NCI-H2196 treated with DMSO at 0.1 percent for 48 hours (cell line): ENCODE measurements around the gene DNAH5.
"Not testable (repeated sequence)": the region's sequence is repeated elsewhere in the genome, so short reads cannot be mapped to it uniquely, and the experiment has no call there.

Source experiments
- DNase-seq: peaks from one replicate; lab custom pipeline; 2025; ENCODE audit not compliant: unreplicated experiment; lab: John Stamatoyannopoulos, UW

The DNAH5 gene

DNA sequence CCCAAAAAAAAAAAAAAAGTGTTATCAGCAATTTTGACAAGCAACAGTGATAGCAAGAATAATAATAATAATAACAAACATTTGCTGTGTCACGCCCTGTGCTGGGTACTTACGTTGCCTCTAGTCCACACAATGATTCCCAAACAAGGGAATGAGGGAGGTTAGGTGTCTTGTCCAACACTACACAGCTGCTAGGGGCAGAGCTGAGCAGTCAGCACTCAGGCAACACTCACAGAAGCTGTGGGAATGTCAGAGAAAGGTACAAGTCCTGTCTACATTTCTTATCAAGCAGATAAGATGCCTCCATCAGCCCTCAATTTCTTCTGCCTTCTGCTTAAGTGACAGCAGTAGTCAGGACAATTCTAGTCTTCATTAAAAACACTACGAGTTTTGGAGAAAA lies 111.0 kb downstream of the DNAH5 start:
- DNase-seq = no peak

DNA sequence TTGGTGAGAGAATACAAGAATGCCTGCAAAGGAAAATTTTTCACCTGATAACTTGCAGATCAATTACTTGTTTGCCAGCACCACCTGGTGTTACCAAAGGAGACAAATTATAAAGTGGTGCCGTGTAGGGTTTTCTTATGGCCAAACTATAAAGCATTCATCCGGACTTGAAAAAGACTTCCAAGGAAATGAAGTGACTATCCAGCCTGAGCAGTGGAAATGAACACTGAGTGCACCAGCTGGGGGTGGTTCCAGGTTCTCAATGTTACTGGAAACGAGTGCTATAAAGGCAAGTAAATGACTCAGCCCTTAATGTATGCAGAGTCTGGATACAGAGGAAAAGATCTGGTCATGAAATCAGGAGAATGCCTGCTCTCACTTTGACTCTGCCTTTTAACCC lies 113.1 kb downstream of the DNAH5 start:
- no peak for DNase-seq

DNA sequence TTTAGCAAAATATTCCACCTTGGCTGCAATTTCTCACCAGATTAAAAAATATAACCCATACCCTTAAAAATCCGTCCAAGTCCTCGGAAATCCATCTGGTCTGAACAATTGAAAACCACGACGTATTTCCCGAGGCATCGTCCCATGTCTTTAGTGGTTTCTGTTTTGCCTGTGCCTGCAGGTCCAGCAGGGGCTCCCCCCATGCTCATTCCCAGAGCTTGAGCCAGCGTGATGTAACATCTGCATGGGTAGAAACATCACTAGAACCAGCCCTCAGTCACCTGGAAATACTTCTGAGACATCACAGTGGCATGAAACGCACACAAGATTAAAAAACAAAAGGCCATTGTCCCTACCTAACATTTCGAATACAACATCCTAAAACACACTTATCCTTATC lies 114.0 kb downstream of the DNAH5 start:
- no peak for DNase-seq

DNA sequence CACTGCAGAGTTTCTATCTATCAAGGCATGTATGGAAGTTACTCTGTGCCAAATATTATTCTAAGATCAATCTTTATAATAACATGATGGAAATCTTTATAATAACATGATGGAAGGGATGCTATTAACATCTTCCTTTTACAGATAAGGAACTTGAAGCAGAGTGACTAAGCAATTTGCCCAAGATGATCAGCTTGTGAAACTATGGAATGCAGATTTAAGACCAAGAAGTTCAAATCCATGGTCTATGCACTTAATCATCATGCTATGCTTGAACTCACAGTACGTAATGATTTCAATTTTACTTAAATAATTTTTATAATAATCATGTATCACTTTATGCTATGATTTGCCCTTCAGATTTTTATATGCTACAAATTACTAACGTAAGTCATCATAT lies 123.1 kb downstream of the DNAH5 start:
- DNase-seq = no peak

DNA sequence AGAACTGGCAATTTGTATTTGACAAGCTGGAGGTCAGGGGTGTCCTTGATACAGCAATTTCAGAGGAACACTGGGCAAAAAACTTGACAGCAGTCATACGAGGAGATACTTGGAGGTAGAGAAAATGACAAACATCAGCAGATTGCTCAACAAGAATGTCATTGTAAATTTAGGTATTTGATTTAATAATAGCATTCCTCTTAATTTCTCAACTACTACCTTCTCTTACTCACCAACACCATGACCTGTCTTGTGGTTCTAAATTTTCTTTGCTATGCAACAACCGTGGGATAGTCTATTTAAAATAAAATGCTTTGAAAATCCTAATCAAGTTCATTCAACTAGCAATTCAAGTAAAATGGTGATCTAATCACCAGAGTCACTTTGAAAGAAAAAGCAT lies 128.4 kb downstream of the DNAH5 start:
- no peak for DNase-seq

DNA sequence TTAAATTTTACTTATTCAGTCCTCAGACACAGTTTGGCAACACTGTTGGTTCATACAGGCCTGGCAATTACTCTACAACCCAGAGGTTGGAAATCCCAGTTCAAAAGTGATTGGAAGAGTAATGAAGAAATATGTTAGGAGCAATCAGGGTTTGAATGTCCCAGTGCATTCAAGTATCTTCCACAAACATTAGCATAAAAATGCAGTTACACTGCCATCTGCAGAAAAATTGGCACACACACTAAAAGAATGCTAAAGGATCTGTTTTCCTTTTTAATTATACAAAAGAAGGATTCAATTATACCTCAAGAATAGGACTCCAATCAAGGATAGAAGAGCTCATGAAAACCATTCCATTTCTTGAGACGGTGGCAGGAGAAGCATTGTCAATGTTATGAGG lies 130.2 kb downstream of the DNAH5 start:
- no peak for DNase-seq

DNA sequence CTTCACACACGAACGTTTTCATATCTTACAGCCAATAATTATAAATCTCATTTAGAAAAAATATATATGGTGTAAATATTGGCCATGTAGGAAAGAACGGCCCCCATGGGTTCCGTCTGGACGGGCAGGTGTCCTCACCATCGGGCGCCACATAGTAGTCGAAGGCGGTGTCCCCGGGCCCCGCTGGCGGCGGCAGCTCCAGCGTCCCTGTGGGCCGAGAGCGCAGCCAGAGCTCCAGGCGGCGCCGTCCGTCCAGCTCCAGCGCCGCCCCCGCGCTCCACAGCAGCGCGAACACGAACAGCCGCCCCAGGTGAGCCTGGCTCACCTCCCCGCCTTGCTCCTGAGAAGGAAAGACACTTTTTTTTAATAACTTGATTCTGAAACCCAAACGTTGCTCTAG lies 134.6 kb downstream of the DNAH5 start:
- no peak for DNase-seq

DNA sequence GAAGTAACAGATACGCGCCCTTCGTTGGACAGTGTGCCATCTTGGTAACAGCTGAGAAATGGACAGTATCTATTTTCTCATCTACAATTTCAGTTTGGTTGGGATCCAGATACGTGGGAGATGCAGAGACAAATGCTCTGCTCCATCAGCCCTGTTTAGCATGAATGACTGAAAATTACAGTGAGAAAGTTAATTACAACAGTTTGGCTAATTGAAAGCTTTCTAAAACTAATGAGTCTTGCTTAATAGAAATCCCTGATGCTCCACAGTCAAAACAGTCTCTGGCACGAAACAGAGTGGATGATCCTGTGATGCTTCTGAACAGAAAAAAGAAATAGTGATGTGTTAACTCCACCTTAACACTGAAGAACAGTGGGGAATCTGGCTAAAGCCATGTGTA lies 140.2 kb downstream of the DNAH5 start:
- DNase-seq = no peak

DNA sequence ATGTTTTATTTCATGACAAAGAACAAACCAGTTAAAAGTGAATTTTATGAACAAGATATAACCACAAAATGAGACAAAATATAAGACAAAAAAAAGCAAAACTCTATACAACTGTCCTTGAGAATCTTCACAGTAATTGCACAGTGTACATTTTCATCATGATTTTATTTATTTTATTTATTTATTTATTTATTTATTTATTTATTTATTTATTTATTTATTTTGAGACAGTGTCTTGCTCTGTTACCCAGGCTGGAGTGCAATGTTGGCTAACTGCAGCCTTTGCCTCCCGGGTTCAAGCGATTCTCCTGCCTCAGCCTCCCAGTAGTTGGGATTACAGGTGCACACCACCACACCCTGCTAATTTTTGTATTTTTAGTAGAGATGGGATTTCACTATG lies 145.9 kb downstream of the DNAH5 start:
- not testable (repeated sequence) for DNase-seq

DNA sequence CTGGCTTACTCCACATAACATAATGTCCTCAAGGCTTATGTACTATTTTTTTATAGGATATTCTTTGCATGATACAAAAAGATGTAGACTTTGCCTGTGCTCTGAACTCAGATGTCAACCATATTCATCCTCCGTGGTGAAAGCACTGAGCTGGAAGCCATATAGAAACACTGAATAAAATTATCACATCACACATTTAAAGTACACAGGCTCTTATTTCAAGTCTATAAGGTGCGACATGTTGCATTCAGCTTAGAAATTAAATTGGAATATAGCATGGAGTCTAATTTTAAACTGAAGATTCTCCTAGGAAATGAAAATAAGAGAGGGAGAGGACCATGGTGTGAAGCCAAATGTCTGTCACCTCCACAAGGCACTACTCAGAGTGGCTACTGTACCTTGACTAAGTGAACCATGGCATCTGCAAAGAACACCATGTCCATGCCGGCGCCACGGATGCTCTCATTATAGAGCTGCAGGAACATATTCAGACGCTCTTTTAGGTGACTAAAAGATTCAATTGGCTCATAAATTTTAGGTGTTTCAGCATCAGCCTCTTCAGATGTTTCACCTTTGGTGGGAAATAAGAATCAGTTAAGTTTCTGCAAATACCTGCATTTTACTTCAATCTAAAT lies 158.6 kb downstream of the DNAH5 start:
- no peak for DNase-seq

DNA sequence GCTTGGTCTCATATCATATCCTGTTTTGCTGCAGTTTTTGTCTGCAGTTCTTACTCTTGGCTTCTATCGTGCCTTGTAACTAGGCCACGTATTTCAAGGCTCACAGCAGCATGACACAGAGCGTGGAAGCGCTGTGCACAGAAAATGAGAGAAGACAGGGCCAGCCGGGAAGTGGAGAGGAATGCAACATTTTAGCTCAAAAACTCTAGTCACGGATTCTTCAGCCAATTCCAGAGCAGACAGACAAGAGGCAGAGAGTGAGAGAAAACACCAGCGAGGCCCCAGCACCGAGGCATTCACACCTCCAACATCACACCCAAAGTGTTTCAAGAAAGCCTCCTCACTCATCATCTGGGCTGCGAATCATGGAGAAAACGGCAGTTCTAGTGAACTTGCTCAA lies 160.8 kb downstream of the DNAH5 start:
- no peak for DNase-seq

DNA sequence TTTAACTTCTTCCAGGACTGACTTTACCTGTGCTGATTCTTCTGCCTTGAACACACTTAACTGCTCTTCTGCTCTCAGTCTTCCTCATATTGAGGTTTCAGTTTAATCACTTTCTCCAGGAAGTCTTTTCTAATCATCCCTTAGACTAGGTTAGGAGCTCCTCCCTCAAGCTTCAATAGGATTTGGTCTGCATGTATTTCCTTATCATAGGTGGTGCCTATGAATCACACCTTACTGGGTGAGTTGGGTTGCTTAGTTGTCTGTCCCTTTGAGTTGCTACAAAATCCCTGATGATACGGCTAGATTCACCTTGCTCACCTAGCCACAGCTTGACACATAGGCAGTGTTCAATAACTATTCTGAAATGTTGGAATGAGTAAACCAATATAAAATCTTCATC lies 164.4 kb downstream of the DNAH5 start:
- no peak for DNase-seq

DNA sequence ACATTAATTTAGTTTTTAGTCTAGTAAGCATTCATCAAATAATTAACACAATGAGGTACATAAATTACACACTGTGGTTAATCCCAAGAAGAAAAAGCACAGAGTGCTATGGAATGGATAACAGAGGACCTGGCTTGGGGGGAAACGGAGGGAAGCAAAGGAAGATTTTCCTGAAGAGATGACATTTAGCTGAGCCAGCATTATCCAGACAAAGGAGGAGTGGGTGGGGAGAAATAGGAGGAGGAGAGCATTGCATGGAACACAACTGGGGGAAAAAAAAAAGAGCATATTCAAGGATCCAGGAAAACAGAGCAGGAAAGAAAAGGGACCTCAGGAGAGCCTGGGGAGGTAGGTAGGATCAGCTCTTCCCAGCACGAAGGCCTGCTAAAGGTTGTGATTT lies 170.8 kb downstream of the DNAH5 start:
- DNase-seq = no peak

DNA sequence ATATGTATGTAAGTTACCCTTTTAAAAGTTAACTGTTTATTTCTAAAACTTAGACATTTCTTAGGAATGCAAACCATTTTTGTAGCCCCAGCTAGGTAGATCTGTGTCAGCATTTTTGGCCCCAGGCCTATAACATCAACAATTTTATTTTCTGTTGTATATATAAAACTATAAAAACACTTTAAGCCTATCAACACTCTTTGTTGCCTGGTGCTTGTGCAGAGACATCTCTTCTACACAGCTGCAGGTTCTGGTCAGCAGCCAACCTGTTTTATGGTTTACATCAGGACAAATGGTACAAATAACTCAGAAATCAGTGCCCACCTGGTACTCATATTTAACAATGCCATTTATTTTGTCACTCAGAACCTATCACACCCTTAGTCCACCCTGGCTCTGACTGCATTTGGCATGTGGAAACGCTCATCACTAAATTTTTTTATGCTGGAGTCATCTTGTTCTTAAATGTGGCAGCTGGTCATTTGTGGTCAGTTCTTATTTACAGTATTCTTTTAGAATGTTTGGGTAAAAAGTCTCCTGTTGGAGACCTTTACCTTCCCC lies 173.4 kb downstream of the DNAH5 start:
- no peak for DNase-seq

DNA sequence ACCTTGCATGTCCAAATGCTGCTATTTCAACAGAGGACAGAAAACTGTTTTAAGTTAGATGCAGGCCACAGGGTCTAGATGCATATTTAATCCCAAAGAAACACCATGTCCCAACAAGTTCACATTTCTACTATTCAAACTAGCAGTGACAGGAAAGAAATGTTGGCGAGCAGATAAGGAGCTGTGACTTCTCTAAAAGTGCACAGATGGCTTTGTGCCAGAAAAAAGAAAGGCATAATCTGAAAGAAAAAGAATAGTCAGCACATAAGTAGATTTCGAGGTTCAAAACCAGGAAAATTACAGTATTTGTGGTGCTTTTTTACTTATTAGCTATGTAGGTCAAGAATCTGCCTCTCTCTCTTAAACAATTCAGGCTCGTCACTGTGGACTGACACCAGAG lies 178.3 kb downstream of the DNAH5 start:
- no peak for DNase-seq

DNA sequence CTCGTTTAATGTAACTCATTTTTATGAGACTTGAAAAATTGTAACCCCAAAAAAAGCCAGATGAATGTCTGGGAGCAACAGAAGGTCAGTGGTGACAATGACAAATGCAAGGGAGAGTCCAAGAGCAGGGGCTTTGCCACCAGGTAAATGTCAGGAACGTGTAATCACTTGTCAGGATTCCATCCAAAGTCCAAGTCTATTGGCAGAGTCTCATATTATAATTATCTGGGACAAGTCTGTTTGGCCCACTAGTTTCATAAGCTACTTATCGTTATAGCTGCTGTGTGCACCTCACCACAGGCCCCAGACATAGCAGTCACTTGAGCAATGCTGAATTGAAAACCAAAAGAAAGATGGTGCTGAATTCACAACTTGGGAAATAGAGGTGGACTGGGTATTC lies 180.8 kb downstream of the DNAH5 start:
- no peak for DNase-seq

DNA sequence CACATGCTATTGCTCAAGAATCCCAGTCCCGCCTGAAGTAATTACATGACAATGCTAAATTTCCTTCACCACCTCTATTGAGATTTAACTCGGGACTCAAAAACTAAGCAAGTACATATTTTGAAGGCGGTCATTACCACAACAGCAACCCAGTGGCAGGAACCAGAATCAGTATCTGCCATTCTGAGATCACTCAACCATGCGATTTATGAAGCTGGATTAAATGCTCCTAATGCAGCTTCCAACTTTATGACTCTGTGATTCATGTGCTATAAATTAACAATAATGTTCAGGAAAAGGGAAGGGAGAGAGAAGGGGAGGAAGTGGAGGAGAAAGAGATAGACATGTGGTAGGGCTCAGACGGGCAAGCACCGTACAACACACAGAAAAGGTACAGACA lies 194.7 kb downstream of the DNAH5 start:
- DNase-seq = no peak

DNA sequence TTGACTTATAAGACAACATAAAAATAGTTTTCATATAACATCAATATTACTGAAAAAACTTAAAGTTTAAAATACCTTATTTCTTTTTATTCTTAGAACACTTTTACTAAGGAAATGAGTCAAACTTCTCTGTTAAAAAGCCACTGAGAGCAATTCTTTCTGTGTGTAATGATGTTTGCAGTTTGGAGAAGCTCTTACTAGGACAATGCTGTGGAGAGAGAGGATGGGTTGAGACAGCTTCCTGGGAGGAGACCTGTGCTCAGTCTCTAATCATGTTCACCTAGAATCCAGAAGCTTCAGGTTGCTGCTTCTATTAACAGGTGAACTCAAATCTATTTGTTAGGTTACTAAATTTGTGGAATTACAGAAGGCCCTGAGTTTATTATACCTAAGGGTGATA lies 198.5 kb downstream of the DNAH5 start:
- no peak for DNase-seq

DNA sequence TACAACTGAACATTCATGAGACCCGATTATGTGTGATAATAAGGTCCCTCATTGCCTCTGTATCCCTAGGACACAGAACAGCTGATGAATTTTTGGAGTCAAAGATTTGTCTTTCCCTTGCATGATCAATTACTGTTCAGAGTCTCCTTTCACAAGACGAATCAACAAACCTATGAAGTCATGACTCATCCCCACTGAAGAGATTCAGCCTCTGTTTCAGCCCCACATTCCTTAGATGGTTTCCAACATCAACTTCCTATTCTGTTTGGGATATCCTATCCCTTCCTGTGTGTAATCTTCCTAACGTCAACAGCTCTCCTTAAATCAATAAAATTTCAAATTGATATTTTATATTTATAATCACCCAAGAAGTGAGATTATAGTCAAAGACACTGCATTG lies 199.0 kb downstream of the DNAH5 start:
- DNase-seq = no peak

DNA sequence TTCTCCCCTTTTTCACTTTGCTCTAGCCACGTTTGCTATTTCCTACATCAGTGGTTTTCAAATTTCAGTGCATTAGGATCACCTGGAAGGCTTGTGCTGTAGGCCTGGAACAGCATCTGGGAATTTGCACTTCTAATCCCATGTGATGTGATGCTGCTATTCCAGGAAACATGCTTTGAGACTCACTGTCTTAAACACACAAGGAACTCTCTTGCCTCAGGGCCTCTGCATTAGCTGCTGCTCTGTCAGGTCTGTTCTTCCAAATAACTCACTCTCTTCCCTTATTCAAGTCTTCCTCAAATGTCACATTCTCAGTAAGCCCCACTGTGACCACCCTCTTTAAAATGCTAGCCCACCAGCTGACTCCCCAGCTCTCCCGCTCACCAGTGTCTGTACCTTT lies 204.0 kb downstream of the DNAH5 start:
- DNase-seq = no peak

DNA sequence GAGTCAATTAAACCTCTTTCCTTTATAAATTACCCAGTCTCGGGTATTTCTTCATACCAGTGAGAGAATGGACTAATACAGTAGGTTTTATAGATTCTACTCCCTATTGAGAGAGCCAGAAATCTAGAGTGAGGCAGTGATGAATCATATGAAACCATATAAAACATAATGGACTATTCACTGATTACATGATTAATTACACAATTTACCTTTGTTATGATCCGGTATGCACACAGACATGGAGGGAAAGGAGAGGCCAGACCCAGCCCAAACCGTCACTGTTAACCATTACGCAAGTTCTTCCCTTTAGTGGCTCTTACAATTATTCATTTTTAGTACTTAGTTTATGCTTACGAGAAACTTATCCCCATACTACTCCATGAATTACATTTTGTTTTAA lies 205.0 kb downstream of the DNAH5 start:
- DNase-seq = no peak

DNA sequence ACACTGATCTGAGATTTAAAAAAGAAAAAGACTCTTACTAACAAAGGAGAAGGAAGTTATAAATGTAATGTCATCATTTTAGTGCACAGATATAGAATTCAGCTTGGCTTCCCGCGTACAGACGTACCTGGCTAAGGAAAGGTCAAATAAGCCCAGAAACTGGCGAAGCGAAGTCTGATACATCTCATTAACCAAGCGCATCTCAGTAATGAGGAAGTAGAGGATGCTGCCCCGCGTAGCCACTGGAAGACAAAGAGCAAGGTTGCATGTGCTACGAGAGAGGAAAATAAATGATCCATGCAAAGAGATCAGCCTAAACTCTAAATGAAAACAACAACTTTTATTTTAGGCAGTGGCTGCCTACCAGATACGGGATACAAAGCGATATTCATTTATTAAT lies 208.8 kb downstream of the DNAH5 start:
- DNase-seq = no peak

DNA sequence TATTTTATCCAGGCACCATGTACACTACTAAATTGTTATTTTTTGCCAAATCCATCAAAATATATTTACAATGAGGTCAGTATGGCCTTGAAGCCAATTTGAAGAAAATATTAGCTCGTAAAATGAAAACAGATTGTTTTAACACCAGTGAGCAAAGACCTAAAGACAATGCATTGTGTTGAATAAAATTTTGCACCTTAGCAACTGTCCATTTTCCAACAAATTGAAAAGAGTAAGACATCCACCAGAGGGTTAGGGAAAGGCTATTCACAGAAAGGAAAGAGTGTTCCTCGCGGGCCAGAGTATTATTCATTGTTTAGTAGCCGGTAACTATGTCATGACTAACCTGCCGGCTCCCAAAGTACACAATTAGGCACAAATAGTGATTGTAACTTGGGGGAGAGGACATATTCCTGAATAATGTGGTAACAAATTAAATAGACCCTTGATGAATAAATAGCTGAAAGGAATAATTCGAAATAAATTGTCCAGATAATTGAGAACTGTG lies 213.3 kb downstream of the DNAH5 start:
- DNase-seq = no peak
